ENCODE data around the gene ITPR3.

ITPR3 gene

DNA sequence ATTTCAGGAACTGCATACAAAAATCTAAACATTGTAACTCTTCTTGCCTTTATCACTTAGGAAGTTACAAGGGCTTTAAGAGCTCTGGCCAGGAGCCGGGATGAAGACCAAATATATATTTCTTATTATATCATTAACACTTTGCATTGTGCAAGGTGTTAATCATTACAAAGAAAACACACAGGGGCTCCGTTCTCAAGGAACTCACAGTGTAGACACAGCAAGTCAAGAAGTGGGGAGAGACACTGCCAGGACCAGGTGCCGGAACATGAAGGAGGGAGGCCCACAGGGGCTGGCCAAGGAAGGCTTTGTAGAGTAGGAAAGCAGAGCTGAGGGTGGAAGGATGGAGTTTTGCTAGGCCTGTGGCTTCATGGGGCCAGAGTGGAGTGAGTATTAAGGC, 17.4 kb downstream of the ITPR3 start:
- no peak for DNase-seq (ENCODE audit: low read depth, low spot score)

DNA sequence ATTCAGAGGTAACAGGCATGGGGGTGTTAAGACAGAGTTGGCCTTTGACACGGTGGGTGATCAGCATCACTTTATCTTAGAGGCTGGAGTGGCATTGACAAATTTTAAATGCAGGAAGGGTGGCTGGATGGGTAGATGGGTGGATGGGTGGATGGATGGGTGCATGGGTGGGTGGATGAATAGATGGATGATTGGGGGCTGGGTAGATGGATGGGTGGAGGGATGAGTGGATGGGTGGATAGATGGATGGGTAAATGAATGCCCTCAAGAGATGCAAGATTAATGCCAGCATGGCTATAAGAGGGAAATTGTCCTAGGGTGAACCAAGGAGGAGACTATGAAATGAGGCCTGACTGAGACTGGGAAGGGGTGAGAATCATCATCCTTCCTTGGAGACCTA, 18.4 kb downstream of the ITPR3 start:
- DNase-seq (ENCODE audit: low read depth, low spot score) = no peak

DNA sequence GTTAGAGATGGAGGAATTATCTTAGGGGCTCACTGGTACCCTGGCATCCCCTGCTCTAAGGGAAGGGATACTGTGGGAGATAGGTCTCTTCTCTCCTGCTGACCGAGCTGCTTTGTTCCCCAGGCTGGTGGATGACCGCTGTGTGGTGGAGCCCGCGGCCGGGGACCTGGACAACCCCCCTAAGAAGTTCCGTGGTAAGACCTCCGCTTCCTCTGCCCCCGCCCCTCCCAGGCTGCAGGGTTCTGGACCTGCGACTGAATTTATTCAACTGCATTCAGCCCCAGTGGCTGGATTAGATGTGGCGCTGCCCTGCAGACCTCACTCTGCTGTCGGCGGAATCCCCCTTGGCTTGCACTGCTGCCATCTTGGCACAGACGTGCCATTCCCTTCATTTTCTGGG, 19.2 kb downstream of the ITPR3 start:
- no peak for DNase-seq (ENCODE audit: low read depth, low spot score)

DNA sequence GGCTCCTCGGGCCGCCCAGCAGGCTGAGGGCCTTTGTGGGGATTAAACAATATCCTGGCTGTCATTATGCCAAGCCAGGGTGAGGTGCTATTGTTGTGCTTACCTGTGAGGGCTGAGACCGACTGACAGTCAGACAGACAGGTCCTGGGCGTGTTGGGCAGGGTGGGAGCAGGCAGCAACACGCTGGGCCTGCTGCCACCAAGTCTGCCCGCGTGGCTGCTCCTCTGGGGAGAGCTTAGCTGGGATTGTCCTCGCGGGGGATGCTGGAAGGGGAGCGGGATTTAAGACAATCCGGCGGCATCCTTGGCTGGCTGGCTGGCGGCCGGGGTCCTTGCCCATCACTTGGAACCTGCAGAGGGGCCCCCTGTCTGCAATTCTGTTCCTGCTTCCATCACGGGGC, 20.0 kb downstream of the ITPR3 start:
- DNase-seq (ENCODE audit: low read depth, low spot score) = no peak

DNA sequence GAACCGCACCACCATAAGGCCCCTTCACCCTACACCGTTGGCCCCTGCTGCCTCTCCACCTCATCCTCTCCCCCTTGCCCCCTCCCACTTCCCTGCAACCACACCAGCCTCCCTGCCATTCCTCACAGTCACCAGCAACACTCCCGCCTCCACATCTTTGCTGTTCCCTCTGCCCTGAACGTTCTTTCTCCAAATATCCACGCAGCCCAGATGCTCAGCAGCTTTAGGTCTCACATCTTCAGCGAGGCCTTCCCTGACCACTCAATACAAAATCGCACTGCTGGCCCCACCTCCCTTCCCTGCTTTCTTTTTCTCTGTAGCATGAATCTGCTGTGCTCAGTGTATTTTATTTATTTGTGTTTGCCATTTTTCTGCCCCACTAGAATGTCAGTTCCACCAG, 20.5 kb downstream of the ITPR3 start:
- no peak for DNase-seq (ENCODE audit: low read depth, low spot score)

DNA sequence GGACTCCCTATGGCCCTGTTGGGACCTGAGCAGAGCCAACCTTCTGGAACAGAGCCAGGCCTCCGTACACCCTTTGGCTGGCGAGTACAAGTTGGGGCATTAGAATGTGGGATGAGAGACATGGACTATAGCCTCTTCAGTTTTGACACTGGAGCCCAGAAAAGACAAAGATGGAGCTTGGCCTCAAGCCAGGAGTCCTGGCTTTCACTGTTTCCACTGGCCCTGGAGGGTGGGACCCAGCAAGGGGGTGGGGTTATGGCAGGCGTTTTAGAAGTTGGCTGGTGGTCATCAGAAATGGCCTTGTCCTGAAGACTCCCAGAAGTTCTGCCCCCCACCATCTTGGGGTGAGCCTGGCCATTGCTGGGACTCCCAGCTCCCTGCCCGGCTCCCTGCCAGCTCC, 21.8 kb downstream of the ITPR3 start:
- no peak for DNase-seq (ENCODE audit: low read depth, low spot score)

DNA sequence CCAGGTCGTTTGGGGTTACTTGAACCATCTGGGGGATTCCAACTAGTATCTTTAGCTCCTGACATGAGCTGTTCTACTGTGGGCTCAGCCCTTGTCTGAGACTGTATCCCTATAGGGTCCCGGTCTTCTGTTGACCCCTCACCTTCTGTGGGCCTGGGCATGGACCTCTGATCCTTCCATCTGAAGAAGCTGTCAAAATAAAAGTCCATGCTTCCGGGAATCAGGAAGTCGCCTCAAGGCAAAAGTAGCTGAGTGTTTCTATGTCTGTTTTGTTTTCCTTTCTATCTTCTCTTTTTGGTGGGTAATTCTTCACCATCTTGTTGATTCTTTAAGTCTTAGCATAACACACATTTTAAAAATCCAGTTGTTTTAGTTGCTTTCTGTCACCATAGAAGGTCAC, 30.3 kb downstream of the ITPR3 start:
- no peak for DNase-seq (ENCODE audit: low read depth, low spot score)

DNA sequence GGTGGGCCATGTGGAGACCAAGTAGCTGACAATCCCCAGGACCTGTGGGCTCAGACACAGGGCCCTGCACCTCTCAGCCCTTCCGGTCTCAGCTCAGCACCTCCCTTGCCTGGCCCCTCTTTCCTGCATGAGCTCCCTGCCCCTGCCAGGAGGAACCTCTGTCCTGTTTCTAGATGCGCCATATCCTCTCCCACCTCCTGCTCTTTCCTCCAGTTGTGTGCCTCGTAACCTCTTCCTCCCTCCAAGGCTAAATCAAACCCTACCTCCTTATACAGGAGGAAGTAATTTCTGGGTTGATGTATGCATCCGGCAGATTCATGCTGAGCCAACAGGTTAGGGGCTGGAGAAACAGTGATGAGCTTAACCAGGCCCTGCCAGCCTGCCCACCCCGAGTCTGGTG, 30.9 kb downstream of the ITPR3 start:
- no peak for DNase-seq (ENCODE audit: low read depth, low spot score)

DNA sequence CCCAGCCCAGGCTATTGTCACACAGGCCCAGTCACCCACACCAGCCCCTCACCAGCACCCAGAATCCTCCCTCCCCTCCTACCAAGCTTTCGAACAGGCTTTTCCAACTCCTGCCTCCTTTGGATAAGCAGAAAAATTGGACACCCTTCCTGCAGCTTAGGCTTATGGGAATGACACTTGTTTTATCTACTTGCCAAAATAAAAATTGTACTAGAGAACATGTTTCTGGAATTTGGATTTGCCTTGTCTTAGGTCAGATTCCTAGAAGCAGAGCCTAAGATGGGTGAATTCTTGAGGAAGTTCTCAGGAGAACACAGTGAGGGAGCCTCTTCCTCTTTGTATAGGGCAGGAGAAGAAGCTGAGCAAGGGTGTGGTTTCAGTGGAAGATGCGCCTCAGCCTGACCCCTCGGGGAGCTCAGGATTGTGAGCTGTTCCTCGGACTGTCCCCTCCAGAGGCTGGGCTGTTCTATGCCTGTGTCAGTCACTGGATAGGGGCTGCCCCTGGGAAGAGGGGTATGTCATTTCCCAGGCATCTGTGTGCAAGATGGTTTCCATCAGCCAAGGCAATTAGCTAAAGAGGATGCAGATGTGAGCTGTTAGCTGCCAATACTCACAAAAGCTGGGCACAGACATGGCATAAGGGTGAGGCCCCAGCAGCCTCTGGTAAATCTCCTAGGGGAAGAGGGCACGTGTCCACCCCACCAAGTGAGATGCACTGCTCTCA, 33.9 kb downstream of the ITPR3 start:
- DNase-seq (ENCODE audit: low read depth, low spot score) = no peak

DNA sequence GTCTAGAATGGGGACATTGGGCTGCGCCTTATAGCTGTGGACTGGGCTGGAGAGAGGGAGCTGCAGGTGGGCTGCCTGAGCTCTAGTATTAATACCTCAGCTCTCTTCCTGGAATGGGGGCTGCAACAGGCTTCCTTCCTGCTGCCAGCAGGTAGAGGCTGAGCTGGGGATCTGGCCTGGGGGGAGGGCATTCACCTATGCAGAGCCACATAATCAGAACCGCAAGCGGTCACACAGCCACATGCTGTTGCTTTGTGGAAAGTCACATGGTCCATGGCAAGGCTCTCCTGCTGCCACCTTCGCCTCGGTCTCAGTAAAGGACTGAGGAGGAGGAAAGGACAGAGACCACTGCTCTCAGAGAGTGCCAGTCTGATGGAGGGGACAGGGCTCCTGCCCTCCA, 35.7 kb downstream of the ITPR3 start:
- DNase-seq (ENCODE audit: low read depth, low spot score) = no peak

DNA sequence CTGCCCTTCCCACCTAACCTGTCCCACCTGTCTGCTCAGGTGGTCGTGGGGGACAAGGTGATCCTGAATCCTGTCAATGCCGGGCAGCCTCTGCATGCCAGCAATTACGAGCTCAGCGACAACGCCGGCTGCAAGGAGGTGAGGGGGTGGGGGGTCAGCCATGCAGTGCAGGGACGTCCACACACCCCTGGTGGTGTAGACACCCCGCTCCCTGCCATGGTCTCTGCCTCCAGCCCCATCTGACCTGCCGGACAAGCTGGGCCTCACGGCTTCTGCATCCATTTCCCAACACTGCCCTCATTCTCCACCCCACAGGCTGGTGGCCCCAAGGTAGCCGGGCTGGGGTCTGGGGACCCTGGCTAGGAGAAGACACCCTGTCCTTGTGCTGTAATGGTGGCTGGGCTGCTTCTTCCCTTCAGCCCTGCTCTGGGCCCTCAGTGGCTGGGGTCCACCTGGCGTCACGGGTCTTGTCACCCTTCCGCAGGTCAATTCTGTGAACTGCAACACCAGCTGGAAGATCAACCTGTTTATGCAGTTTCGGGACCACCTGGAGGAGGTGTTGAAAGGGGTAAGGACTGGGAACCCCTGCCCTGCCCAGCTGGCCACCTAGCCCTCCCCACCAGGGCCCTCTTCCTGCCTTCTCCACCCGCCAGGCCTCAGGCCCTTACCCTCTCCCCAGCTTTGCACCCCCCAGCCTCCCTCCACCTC, 38.0 kb downstream of the ITPR3 start:
- DNase-seq (ENCODE audit: low read depth, low spot score) = no peak

DNA sequence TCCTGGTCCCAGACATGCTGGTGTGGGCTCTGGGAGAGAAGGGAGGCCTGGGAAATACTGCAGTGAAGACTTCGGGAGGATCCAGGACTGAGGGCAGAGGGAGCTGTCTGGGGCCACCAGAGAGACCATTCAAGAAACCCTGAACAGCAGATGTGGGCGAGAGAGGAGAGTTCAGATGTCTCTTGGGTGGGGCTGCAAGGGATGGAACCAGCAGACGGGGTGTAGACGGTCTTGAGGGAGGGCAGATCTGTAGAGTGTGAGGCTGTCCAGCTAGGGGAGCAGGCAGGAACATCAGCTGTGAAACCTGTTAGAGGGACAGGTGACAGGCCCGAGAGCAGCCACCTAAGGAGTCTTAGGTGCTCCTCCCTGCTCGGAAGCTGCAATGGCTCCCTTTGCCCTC, 38.9 kb downstream of the ITPR3 start:
- no peak for DNase-seq (ENCODE audit: low read depth, low spot score)

DNA sequence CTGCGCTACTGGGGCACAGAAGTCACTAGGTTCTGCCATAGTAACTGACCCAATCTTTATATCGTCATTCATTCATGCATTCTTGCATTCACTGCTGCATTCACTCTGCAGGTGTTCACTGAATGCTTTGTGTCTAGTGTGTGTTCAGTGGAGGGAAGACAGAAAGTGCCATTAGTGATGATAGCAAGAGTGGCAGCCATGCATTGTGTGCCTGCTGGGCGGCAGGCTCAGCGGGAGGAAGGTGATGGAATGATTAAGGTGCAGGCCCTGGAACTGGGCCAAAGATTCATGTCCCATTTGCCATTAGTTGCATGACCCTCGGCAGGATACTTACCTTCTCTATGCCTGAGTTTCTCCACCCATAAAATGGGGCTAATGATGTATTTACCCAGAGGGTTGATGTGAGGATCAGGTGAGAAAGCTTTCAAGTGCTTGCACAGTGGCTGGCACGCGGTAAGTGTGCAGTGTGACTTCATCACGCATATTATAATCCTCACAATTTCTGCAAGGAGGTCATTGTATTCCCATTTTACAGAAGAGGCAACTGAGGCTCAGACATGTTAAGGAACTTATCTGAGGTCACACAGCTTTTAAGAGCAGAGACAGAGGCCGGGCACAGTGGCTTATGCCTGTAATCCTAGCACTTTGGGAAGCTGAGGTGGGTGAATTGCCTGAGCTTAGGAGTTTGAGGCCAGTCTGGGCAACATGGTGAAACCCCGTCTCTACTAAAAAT, 40.1 kb downstream of the ITPR3 start:
- no peak for DNase-seq (ENCODE audit: low read depth, low spot score)

DNA sequence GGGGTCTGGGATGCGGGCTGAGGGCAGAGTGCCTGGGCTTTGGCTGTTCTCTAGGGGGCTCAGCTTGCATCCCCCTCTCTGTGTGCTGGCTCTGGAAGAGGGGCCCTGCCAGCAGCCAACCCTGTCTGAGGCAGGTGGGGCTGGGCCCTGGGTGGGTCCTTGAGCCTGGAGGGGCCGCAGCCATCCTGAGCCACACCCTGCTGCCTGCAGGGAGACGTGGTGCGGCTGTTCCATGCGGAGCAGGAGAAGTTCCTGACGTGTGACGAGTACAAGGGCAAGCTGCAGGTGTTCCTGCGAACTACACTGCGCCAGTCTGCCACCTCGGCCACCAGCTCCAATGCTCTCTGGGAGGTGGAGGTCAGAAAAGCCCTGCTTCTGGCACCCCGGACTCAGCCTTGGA, 41.2 kb downstream of the ITPR3 start:
- DNase-seq (ENCODE audit: low read depth, low spot score) = no peak

DNA sequence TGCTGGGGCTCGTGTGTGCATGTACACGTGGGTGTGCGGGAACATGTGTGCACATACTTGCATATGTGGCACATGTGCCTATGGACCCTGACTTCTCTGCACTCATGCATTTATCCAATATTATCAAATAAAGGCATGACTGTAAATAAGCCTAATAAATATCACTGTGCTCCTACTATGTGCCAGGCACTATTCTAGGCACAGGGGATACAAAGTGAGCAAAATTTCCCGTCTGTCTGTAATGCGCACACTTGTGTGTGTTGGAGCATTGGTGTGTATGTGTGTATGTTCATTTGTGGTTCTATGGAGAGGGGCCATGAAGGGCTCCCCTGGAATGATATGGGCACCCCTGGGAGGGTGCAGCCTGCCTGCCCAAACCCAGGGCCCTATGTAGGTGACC, 41.9 kb downstream of the ITPR3 start:
- DNase-seq (ENCODE audit: low read depth, low spot score) = no peak

DNA sequence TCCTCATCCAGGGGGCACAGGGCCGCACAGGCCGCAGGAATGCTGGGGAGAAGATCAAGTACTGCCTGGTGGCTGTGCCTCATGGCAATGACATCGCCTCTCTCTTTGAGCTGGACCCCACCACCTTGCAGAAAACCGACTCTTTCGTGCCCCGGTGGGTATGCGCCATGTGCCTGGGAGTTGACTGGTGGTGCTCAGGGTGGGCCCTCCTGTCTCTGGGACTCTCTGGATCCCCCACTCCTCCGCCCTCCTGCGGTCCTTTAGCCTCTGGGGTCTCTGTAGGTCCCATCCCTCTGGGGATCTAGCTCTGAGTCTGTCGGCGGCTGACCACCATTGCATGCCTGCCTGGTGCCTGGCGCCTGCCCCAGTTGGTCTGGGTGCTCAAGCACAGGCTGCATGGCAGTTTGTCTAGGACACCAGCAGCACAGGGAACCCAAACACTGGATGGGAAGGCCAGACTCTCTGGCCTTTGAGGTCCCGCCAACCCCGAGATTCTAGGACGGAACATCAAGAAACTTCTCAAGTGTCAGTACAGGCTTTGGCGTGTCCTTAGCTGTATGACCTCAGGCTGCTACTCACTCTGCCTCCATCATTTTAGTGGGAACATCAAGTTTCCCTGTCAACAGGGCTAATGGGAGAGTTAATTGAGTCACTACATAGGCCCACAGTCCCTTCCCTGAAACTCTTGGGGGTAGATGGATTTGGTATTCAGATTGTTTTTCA, 42.8 kb downstream of the ITPR3 start:
- DNase-seq (ENCODE audit: low read depth, low spot score) = no peak

DNA sequence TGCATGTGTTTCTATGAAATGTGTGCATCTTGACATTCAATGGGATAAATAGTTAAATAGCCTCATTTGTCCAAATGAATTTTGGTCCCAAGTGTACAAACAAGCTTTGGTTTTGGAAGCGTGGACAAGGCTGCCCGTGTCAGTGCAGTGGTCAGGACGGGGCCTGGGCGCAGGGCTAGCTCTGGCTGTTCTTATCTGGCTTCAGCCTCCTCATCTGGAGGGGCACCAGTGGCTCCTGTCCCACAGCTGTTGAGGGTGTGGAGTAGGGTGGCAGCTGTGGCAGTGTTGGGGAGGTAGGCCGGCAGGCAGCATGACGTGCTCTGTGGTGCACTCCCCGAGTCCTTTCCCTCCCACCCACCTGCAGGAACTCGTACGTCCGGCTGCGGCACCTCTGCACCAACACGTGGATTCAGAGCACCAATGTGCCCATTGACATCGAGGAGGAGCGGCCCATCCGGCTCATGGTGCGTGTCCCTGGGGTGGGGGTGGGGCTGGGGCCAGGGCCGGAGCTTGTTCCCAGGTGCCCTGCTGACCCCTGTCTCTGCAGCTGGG, 43.5 kb downstream of the ITPR3 start:
- DNase-seq (ENCODE audit: low read depth, low spot score) = no peak

DNA sequence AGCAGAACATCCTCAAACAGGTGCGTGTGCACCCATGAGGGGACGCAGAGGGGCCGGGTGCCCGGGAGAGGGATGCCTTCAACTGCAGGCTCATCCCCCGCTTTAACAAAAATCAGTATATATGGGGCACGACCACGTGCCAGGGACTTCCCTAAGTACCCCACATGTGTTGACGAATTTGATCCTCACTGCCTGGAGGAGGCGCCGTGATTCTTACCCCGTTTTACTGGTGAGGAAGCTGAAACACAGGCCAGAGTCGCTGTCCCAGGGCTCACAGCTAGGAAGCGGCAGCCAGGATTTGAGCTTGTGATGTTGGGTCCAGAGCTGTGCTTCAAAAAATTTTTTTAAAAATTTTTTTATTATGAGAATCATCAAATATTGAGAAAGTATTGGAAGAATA, 44.8 kb downstream of the ITPR3 start:
- no peak for DNase-seq (ENCODE audit: low read depth, low spot score)

DNA sequence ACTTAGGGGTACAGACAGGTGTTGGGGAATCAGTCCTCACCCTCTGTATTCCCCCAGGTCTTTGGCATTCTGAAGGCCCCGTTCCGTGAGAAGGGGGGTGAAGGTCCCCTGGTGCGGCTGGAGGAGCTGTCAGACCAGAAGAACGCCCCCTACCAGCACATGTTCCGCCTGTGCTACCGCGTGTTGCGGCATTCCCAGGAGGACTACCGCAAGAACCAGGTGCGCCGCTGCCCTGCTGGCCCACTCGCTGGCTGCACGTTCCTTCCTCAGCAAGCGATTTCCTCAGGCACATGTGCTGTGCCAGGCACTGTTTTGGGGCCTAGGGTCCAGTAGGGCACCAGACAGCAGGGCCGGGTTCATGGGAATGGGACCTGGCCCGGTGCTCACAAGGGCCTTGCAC, 46.0 kb downstream of the ITPR3 start:
- DNase-seq (ENCODE audit: low read depth, low spot score) = no peak

DNA sequence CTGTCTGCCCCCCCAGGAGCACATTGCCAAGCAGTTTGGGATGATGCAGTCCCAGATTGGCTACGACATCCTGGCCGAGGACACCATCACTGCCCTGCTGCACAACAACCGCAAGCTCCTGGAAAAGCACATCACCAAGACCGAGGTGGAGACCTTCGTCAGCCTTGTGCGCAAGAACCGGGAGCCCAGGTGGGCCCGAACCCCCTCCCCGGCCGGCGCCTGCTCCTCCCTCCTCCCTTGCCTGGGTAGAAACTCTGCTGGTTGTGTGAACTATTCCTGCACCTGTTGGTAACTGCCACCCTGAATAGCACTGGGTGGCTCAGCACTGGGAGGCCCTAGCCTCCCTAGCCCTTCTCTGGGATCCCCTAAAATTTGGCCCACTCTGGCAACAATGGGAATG, 46.7 kb downstream of the ITPR3 start:
- DNase-seq (ENCODE audit: low read depth, low spot score) = no peak

DNA sequence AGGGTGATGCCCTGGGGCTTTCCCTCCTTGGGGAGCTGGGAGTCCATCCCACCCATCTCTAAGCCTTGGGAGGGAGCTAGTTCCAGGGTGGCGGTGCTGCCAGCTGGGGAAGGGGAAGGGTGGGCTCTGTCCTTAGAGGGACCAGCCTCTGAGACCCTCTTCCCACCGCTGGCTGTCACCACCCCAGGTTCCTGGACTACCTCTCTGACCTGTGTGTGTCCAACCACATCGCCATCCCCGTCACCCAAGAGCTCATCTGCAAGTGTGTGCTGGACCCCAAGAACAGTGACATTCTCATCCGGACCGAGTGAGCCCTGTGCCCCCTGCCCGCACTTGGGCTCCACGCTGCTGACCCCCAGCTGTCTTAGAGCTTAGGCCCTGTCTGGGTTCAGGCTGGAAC, 47.2 kb downstream of the ITPR3 start:
- no peak for DNase-seq (ENCODE audit: low read depth, low spot score)

DNA sequence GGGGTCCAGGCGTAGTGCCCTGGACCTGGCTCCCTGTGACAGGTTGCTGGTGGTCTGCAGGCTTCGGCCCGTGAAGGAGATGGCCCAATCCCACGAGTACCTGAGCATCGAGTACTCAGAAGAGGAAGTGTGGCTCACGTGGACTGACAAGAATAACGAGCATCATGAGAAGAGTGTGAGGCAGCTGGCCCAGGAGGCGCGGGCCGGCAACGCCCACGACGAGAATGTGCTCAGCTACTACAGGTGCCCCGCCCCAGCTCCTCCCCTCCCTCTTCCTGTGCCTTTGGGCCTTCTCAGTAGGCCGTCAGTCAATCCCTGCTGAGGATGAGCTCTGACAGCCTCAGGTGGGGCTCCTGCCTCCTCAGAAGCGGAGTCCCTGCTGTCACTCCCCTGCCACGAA, 47.8 kb downstream of the ITPR3 start:
- DNase-seq (ENCODE audit: low read depth, low spot score) = no peak

All from smooth muscle cell of the brain vasculature (primary cell).